HG03175 (cell line): ENCODE results near the gene TECTB.
"Not testable (repeated sequence)": the region's sequence is repeated elsewhere in the genome, so short reads cannot be mapped to it uniquely, and the experiment has no call there.

Experiments
- ATAC-seq: cut with Tn5 transposase; IDR thresholded peaks from one replicate; pipeline ENCODE4 v1.9.1; 2021; ENCODE audit warnings: mild to moderate bottlenecking, moderate library complexity; ENCODE audit not compliant: unreplicated experiment

TECTB gene

GRCh38 chr10:112283100-112283499, at the start of gene TECTB:
Gene TECTB, plus strand, starts transcription at chr10:112283400. Its CDS starts 335 bp downstream, at chr10:112283735.
- ATAC-seq: no peak

- no peak for ATAC-seq
Observed at GRCh38 chr10:112235141-112235540, 48.1 kb upstream of the TECTB start.

GRCh38 chr10:112235920-112236319, 47.3 kb upstream of the TECTB start:
- ATAC-seq: no peak

GRCh38 chr10:112236486-112236885, 46.7 kb upstream of the TECTB start:
- ATAC-seq: no peak

GRCh38 chr10:112239347-112239746, 43.9 kb upstream of the TECTB start:
- ATAC-seq: no peak

- no peak for ATAC-seq
Observed at GRCh38 chr10:112240441-112240840, 42.8 kb upstream of the TECTB start.

GRCh38 chr10:112241651-112242341, 41.4 kb upstream of the TECTB start:
- no peak for ATAC-seq

GRCh38 chr10:112242769-112243168, 40.4 kb upstream of the TECTB start:
- no peak for ATAC-seq

- ATAC-seq: no peak
Observed at GRCh38 chr10:112243713-112244112, 39.5 kb upstream of the TECTB start.

GRCh38 chr10:112244197-112244596, 39.0 kb upstream of the TECTB start:
- ATAC-seq: no peak

- no peak for ATAC-seq
Observed at GRCh38 chr10:112247791-112248190, 35.4 kb upstream of the TECTB start.

GRCh38 chr10:112248584-112249295, 34.5 kb upstream of the TECTB start:
- no peak for ATAC-seq

GRCh38 chr10:112249722-112250121, 33.5 kb upstream of the TECTB start:
- no peak for ATAC-seq

- ATAC-seq: no peak
Observed at GRCh38 chr10:112250555-112250954, 32.6 kb upstream of the TECTB start.

- not testable (repeated sequence) for ATAC-seq
Observed at GRCh38 chr10:112251238-112251637, 32.0 kb upstream of the TECTB start.

GRCh38 chr10:112258407-112258806, 24.8 kb upstream of the TECTB start:
- ATAC-seq: no peak

GRCh38 chr10:112259688-112260087, 23.5 kb upstream of the TECTB start:
- no peak for ATAC-seq

GRCh38 chr10:112260831-112261230, 22.4 kb upstream of the TECTB start:
- ATAC-seq: no peak

- ATAC-seq: no peak
Observed at GRCh38 chr10:112261281-112261822, 21.8 kb upstream of the TECTB start.

- no peak for ATAC-seq
Observed at GRCh38 chr10:112262546-112262945, 20.7 kb upstream of the TECTB start.

GRCh38 chr10:112265745-112266144, 17.5 kb upstream of the TECTB start:
- no peak for ATAC-seq

- no peak for ATAC-seq
Observed at GRCh38 chr10:112269266-112269665, 13.9 kb upstream of the TECTB start.
